Breast epithelium (tissue), 3 donors: Measurements from ENCODE around the gene SDK1.

Experiments used
- CTCF ChIP-seq, 3 donors: fragments of 450-650 bp; IDR thresholded peaks; one replicate each; pipeline ENCODE4 v1.5.1; 2016 to 2017; ENCODE audit warnings: antibody characterized with exemption in 3 of 3, mild to moderate bottlenecking in 3 of 3, moderate library complexity in 3 of 3
- POLR2A ChIP-seq: fragments of 450-650 bp; IDR thresholded peaks from one replicate; pipeline ENCODE4 v1.6.1; 2016; ENCODE audit warnings: antibody characterized with exemption, mild to moderate bottlenecking, moderate library complexity
- POLR2AphosphoS5 ChIP-seq, 3 donors: sonication (generic); formaldehyde crosslinking; IDR thresholded peaks; one replicate each; pipeline ENCODE4 v1.6.1; 2017; ENCODE audit warnings: antibody characterized with exemption in 3 of 3

- no peak for TF ChIP-seq CTCF (IDR thresholded peaks at IDR 0.05)
- TF ChIP-seq POLR2AphosphoS5 (IDR thresholded peaks at IDR 0.05): no peak
- no peak for TF ChIP-seq POLR2A
Observed at GRCh38 chr7:4079956-4080355, 778.9 kb downstream of the SDK1 start.
